GM12891 (cell line): Measurements from ENCODE around the gene NPAS4.

Source experiments
- DNase-seq: peaks from one replicate; pipeline ENCODE4 v3.0.0; 2011; ENCODE audit warnings: low spot score; ENCODE audit not compliant: insufficient read length
- FAIRE-seq: peaks from 2 replicates; lab custom pipeline; 2011; peaks lifted over from hg19 to GRCh38; lab: Jason Lieb, UNC
- PAX5 ChIP-seq: IDR thresholded peaks from 2 replicates; pipeline ENCODE4 v1.6.1; 2011; ENCODE audit warnings: low read length, moderate library complexity, mild to moderate bottlenecking; ENCODE audit not compliant: insufficient read depth, severe bottlenecking
- POLR2A ChIP-seq: IDR thresholded peaks from 2 replicates; pipeline ENCODE4 v1.6.1; 2011; ENCODE audit warnings: low read depth, low read length, control low read depth
- POLR2AphosphoS5 ChIP-seq: IDR thresholded peaks from 2 replicates; pipeline ENCODE4 v1.6.1; 2011; ENCODE audit warnings: low read depth, low read length, control low read depth
- POU2F2 ChIP-seq: IDR thresholded peaks from 2 replicates; pipeline ENCODE4 v1.6.1; 2011; ENCODE audit warnings: low read depth, mild to moderate bottlenecking, control low read depth, low read length, moderate library complexity
- SPI1 ChIP-seq: IDR thresholded peaks from 2 replicates; pipeline ENCODE4 v1.6.1; 2011; ENCODE audit warnings: low read depth, low read length, control low read depth
- TAF1 ChIP-seq: IDR thresholded peaks from 2 replicates; pipeline ENCODE4 v1.6.1; 2011; ENCODE audit warnings: low read depth, low read length, control low read depth

The NPAS4 gene

GRCh38 chr11:66407651-66408050 is 13.2 kb upstream of the NPAS4 start:
- TF ChIP-seq TAF1 (no peak), PAX5 (no peak), SPI1 (no peak), POLR2AphosphoS5 (no peak), POU2F2 (no peak), POLR2A (no peak)
- FAIRE-seq (no peak), DNase-seq (no peak)

DNA sequence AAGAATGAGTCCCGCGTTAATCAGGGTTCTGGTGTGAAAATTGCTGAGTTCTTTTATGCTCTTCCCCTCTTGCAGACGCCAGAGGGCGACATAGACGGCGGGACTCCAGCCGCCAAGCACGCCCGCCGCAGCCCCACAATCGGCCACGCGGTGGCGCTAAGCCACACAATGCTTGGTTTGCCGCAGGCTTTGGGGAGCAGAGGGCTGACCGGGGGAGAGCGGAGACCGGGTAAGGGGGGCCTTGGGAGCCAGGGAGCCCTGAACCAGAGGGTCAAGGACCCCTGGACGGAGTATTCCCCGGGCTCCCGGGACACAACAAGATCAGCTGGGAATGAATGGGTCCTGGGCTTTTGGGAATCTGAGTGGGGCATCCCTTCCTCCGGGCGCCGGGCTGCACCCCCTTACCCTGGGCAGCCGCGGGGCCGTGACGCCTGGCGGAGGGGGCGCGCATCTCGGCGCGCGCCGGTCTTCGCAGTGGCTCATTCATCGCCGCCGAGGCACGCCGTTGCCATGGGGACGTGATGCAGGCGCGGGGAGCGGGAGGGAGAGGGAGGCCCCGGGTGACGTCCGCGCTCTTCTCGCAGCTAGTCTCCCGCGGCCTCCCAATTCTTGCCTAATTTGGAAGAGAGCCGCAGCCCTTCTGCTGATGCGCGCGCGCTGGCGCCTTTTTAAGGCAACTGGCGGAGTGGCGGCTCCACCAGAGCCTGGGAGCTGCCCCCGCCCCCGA is 12.2 kb upstream of the NPAS4 start:
- FAIRE-seq: peak; percentile 96
- TF ChIP-seq POLR2AphosphoS5 (no peak), SPI1 (peak; percentile 17; the same call in 1 of the 2 replicates)
- peak; percentile 89 for DNase-seq

DNA sequence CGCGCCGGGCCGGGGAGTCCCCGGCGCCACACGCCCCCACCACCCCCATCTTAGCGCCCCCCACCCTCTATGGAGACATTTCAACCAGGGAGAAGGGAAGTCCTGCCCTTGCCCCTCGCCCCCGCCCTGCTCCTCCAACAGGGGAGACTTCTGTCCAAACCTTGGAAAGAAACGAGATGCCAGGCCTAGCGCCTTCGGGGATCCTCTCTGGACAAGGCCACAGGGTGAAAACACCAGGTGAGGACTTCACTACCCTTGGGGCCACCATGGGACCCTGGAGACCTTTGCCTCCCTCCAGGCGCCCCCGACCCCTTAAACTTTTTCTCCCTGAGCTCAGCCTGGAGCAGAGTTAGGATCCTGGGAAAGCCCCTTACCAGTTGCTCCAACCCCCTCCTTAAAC is 11.6 kb upstream of the NPAS4 start:
- no peak for FAIRE-seq
- DNase-seq: no peak
- no peak for TF ChIP-seq POLR2AphosphoS5
- TF ChIP-seq SPI1: no peak
- no peak for TF ChIP-seq POU2F2
- TF ChIP-seq POLR2A: no peak
- TF ChIP-seq PAX5: no peak
- no peak for TF ChIP-seq TAF1

DNA sequence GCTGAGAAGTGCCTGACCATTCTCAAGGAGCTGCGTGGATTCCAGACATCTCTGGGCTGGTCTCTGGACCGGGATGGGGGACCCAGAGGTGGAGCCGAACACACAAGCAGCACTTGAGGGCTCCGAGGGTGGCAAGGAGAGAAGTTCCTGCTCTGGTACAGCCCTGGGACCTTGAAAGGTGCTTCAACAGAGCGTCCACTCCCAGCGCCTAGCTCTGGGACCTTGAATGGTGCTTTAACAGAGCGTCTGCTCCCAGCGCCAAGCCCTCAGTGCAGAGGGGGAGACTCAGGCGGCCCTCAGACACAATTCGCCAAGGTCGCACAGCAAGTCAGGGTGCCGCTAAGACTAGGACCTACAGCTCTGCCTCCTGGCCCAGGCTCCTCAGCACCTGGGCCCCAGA is 10.6 kb upstream of the NPAS4 start:
- no peak for FAIRE-seq
- TF ChIP-seq POLR2AphosphoS5: no peak
- TF ChIP-seq POLR2A: no peak
- TF ChIP-seq TAF1: no peak
- no peak for TF ChIP-seq POU2F2
- TF ChIP-seq SPI1: no peak
- no peak for TF ChIP-seq PAX5
- DNase-seq: no peak

GRCh38 chr11:66411323-66411722 is 9.5 kb upstream of the NPAS4 start:
- TF ChIP-seq TAF1: no peak
- no peak for TF ChIP-seq POLR2A
- TF ChIP-seq SPI1: no peak
- TF ChIP-seq PAX5: no peak
- no peak for TF ChIP-seq POU2F2
- TF ChIP-seq POLR2AphosphoS5: no peak
- no peak for DNase-seq
- FAIRE-seq: no peak

- FAIRE-seq (no peak), DNase-seq (no peak)
- TF ChIP-seq PAX5 (no peak), POU2F2 (no peak), TAF1 (no peak), POLR2A (no peak), SPI1 (no peak), POLR2AphosphoS5 (no peak)
Observed at GRCh38 chr11:66412110-66412509, 8.7 kb upstream of the NPAS4 start.

GRCh38 chr11:66413167-66413566 is 7.7 kb upstream of the NPAS4 start:
- TF ChIP-seq POLR2AphosphoS5 (no peak), SPI1 (no peak), TAF1 (no peak), POU2F2 (no peak), POLR2A (no peak), PAX5 (no peak)
- DNase-seq (no peak), FAIRE-seq (no peak)

DNA sequence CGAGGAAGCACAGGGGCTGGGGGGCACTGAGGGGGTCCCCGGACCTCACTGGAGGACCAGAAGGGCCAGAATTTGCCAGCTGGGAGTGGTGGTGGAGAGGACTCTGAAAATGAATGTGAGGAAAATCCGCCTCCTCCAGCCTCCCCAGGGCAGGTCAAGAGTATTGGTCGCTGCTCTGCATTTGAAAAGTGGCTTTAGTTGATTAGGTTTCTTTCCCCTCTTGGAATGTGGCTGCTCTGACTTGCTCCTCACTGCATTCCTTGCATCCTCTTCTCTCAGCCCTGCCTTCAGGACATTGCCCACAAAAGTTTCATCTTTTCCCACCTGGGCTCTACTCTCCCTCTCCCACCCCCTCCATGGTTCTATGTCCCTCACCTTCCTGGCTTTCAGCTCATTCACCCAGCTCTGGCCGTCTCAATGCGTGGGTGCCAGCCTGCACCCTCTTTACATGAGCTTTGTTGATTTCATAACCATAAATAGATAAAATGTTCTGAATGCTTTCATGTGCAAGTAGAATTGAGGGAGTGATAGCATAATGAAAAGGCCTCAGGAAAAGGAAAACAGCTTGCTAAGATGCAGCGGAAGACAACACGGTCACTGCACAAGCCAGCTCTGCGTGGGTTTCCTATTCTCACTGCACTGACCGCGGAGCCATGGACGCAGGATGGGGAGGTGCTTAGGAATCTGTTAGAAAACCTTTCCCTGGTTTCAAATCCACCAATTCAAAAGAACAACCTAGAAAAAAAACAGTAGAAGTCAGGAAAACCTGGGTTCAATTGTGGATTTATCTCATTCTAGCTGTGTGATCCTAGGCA is 6.5 kb upstream of the NPAS4 start:
- FAIRE-seq (no peak), DNase-seq (no peak)
- TF ChIP-seq PAX5: no peak
- TF ChIP-seq POLR2A: no peak
- no peak for TF ChIP-seq SPI1
- TF ChIP-seq TAF1: no peak
- TF ChIP-seq POLR2AphosphoS5: no peak
- TF ChIP-seq POU2F2: no peak

DNA sequence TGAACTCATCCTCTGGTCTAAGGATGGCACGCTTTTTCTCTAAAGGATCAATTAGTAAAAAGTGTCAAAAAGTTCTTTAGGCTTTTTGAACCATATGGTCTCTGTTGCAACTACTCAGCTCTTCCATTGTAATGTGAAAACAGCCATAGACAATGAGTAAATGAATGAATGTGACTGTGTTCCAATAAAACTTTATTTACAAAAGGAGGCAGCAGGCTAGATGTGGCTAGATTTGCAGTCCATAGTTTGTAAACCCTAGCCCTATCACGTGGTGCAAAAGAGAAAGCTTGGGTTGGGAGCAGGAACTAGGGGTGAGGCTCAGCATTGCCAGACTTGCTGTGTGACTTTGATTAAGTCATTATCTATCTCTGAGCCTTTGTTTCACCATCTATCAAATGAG is 5.4 kb upstream of the NPAS4 start:
- FAIRE-seq (no peak), DNase-seq (no peak)
- TF ChIP-seq TAF1 (no peak), POLR2AphosphoS5 (no peak), SPI1 (no peak), POU2F2 (no peak), PAX5 (no peak), POLR2A (no peak)

DNA sequence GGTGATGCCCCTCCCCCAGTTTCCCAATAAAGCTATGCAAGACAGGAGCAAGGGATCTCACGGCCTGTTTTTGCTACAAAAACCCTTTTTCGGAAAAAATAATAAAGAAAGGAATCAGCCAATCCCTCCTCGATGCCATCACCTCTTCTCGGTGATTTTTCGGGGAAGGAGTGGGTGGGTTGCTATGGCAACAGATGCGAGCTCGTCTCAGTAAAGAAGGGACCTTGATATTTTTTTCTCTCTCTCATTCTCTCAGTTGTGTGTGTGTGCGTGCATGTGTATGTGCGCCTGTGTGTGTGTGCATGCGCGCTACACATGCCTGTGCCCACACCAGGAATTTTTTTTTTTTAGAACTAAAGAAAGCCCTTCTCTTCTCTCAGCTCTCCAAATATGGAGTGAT is 3.8 kb upstream of the NPAS4 start:
- no peak for DNase-seq
- no peak for FAIRE-seq
- no peak for TF ChIP-seq PAX5
- no peak for TF ChIP-seq POU2F2
- TF ChIP-seq POLR2A: no peak
- no peak for TF ChIP-seq POLR2AphosphoS5
- TF ChIP-seq SPI1: no peak
- TF ChIP-seq TAF1: no peak
